Globus pallidus (tissue), 1 donor: ENCODE data around the gene KCNAB2.
"Not testable (repeated sequence)": the region's sequence is repeated elsewhere in the genome, so short reads cannot be mapped to it uniquely, and the experiment has no call there.

Experiments
- DNase-seq: peaks from one replicate; pipeline ENCODE4 v3.0.0-alpha.2; 2015; ENCODE audit warnings: low spot score

Gene KCNAB2

DNA sequence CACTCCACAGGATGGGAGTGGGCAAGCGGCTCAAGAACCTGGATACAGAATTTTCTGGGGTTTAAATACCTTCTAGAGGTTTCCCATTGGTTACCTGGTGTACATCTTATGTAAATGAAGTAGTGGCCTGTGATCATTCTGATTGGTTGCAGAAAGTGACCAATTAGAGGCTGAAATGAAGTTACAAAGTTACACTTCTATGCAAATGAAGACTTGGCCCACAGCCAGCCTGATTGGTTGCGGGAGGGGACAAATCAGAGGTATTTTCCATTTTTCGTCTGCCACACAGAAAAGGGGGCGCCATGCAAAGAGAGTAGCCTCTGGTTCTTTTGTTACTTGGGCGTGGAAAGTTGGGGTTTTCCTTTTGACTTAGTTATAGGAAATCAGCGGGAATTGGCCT is 8.9 kb downstream of the KCNAB2 start:
- DNase-seq: no peak

- no peak for DNase-seq
These were observed 10.9 kb downstream of the KCNAB2 start for GRCh38 chr1:6056572-6056948.

- DNase-seq: no peak
These were observed 11.6 kb downstream of the KCNAB2 start for GRCh38 chr1:6057170-6057845.

DNA sequence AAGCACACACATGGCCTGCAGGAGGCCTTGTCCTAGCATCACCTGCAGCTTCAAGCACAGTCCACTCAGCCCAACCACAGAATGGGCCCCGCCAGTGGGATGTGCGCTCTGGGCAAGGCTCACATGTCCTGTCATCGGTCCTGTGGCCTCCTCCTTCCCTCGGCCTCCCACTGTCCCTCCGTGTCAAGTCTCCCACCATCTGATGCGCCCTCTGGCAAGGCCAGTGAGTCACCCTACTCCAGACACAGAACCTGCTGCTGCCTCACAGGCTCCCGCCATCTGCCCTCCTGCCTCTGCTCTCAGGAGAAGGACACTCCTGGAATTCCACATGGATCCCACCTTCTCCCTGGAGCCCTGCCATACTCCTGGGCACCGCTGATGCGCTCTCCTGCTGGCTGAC is 14.2 kb downstream of the KCNAB2 start:
- DNase-seq: no peak

- no peak for DNase-seq
These were observed 17.0 kb downstream of the KCNAB2 start for GRCh38 chr1:6062670-6063069.

DNA sequence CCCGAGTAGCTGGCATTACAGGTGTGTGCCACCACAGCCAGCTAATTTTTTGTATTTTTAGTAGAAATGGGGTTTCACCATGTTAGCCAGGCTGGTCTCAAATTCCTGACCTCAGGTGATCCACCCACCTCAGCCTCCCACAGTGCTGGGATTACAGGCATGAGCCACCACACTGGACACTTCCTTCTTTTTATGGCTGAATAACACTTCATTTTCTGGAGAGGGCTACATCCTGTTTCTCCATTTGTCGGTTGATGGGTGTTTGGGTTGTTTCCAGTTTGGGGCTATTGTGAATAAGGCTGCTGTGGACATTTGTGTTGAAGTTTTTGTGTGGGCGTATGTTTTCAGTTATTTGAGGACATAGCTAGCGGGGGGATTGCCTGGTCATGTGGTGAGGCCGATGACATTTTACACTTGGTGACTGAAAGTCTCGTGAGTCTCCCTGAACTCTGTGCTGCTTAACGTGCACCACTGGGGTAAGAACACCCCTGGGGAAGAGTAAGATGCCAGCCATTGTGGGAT is 17.9 kb downstream of the KCNAB2 start:
- DNase-seq: not testable (repeated sequence)

GRCh38 chr1:6065093-6065858 is 19.6 kb downstream of the KCNAB2 start:
- no peak for DNase-seq

DNA sequence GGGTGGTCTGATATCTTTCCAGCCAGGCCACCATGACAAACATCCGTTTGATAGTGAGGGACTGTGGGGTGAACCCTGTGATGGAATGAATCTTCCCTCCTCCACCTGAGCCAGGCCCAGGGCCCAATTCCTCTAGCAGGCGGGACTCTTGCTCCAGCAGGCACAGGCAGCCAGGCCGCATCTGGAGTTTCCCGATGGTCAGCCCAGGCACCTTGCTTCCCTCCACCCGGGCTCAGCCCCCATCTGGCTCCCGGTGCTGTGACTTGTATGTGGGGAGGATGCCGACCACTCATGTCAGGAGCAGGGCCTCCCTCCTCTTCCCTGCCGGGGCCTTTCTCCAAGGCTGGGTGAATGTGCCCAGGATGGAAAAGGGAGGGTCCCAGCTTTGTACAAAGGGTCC is 21.0 kb downstream of the KCNAB2 start:
- DNase-seq: no peak

DNA sequence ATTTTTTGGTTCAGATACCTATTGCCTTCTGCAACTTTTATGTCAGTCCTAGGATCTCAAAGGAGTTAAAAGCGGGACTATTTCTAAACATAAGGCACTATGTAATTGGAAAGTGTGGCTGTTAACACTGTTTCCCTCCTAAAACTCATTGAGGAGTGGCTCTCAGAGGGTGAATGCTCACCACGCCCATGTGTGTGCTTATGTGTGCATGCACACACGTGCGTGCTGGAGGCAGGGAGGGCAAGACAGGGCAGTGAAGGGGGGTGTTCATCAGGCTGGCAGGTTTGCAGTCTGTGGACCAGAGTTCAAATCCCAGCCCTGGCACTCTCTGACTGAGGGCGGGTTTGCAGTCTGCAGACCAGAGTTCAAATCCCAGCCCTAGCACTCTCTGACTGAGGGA is 22.4 kb downstream of the KCNAB2 start:
- DNase-seq: no peak

GRCh38 chr1:6068932-6069331 is 23.2 kb downstream of the KCNAB2 start:
- DNase-seq: no peak

DNA sequence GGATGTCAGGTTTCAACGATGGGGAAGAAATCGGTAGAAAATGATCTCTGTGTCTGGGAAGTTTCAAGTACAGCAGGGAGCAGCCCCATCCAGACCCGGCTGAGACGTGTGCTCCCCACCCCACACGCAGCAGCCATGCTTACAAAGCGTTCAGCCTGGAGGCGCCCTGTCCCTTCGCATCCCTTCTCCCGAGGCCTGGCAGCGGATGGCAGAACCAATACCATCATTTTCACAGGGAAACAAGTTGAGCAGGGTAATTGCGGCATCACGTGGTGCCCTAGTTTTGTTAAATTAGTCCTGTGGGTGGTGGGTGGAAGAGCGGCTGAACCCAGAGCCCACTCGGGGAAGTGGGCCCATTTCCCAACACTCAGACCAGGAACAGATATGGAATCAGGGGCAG is 23.9 kb downstream of the KCNAB2 start:
- DNase-seq: no peak

GRCh38 chr1:6070450-6070974 is 24.8 kb downstream of the KCNAB2 start:
- DNase-seq: no peak

GRCh38 chr1:6071219-6071618 is 25.5 kb downstream of the KCNAB2 start:
- no peak for DNase-seq

GRCh38 chr1:6072774-6073479 is 27.2 kb downstream of the KCNAB2 start:
- no peak for DNase-seq

DNA sequence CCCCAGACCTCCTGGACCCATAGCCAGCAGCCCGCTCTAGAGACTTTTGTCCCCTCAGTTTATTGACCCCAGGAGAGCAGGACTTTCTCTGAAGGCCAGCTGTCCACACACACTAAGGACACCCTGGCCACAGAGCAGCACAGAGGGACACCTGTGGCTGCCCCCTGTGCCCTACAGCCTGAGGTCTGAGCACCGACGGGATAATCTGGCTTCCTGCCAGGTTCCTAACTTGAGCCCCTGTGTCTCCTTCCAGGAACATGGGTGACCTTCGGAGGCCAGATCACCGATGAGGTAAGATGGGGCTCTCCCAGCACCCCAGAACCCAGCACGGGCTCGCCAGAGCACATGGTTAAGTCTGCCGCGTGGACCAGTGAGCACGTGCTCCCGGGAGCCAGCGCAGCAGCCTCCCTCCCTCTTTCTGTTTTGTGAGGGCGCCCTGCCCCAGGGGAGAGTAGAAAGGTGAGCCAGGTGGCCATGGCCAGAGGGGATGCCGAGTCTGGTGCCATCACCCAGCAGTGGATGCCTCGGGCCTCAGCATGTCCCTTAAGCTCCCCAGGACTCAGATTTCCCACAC is 27.9 kb downstream of the KCNAB2 start:
- DNase-seq: no peak

GRCh38 chr1:6074192-6074901 is 28.7 kb downstream of the KCNAB2 start:
- DNase-seq: no peak

DNA sequence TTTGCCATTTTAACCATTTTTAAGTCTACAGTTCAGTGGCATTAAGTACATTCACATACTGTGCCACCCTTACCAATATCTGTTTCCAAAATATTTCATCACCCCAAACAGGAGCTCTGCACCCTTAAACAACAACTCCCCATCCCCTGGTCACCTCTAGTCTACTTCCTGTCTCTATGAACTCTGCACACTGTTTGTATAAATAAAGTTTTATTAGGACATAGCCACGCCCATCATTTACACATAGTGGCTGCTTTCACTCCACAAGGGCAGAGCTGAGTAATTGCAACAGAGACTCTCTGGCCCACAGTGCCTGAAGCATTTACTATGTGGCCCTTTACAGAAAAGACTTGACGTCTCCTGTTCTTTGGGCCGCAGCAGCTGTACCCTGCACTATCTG is 30.1 kb downstream of the KCNAB2 start:
- no peak for DNase-seq

GRCh38 chr1:6077061-6077460 is 31.4 kb downstream of the KCNAB2 start:
- not testable (repeated sequence) for DNase-seq

- DNase-seq: no peak
These were observed 31.8 kb downstream of the KCNAB2 start for GRCh38 chr1:6077506-6077905.

DNA sequence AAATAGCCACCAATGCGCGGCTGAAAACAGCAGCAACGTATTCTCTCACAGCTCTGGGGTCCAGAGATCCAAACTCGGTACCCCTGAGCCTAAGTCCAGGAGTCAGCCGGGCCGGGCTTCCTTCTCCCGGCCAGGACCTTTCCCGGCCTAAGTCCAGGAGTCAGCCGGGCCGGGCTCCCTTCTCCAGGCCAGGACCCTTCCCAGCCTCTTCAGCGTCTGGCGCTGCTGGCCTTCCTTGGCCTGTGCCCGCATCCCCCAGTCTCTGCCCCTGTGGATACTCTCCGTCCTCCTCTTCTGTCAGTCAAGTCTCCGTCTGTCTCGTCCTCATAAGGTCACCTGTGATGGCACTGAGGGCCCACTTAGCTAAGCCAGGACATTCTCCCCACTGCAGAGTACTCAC is 32.2 kb downstream of the KCNAB2 start:
- DNase-seq: no peak

- DNase-seq: no peak
These were observed 34.8 kb downstream of the KCNAB2 start for GRCh38 chr1:6080469-6080868.

- no peak for DNase-seq
These were observed 36.2 kb downstream of the KCNAB2 start for GRCh38 chr1:6081901-6082300.
